HepG2 (cell line): ENCODE measurements around the gene RPLP1. TPM values are rescaled to one million over a fixed set of nuclear protein-coding genes. Genes with fewer than 3 reads are reported as not detected.

Experiments used
- ATAC-seq: fragments of 200-7000 bp; cut with Tn5 transposase; 3 replicates; pipeline ENCODE4 v1.9.1; 2020; ENCODE audit warnings: mild to moderate bottlenecking, moderate library complexity
- BruUV-seq: library from RNA; stranded (reverse); fragments of 400-500 nt; replicated peaks from 2 replicates; lab custom pipeline; 2021; lab: Mats Ljungman, UMichigan
- CTCF ChIA-PET: fragments of 300-600 bp; formaldehyde crosslinking; extraction: SDS; loops from one replicate; lab custom pipeline; 2021; ENCODE audit warnings: low total read pairs, inconsistent platforms, low intra/inter-chr PET ratio; lab: Yijun Ruan, JAX
- POLR2A ChIA-PET: fragments of 350-600 bp; sonication (Branson Sonifier 250); formaldehyde crosslinking; loops from one replicate; lab custom pipeline; 2020; ENCODE audit warnings: antibody characterized with exemption, inconsistent platforms; lab: Yijun Ruan, JAX
- DNase-seq: peaks from one replicate; pipeline ENCODE4 v3.0.0-alpha.2; 2015; ENCODE audit warnings: low spot score
- FAIRE-seq: peaks from 3 replicates; lab custom pipeline; 2011; peaks lifted over from hg19 to GRCh38; lab: Jason Lieb, UNC
- H2AFZ ChIP-seq: one replicate; pipeline ENCODE4 v1.6.1; 2011; ENCODE audit warnings: low read length, inconsistent platforms
- H3K27ac ChIP-seq: fragments of 300-600 bp; 3 replicates; pipeline ENCODE4 v1.8.0; 2011; ENCODE audit warnings: mixed run types, mild to moderate bottlenecking, mixed read lengths, low read length, inconsistent platforms; ENCODE audit not compliant: insufficient read depth; ENCODE audit errors: extremely low read length
- H3K27me3 ChIP-seq, 2 experiments: fragments of 200-600 bp in 1 of 2; 2 replicates in 1 of 2; 3 replicates in 1 of 2; pipeline versions ENCODE4 v1.6.0 to v1.8.0; 2011; ENCODE audit warnings: low read length in 2 of 2, mild to moderate bottlenecking in 2 of 2, moderate library complexity in 2 of 2, inconsistent platforms in 1 of 2; ENCODE audit not compliant: insufficient read depth in 2 of 2, control insufficient read depth in 1 of 2
- H3K36me3 ChIP-seq, 2 experiments: fragments of 200-600 bp in 1 of 2; replicated peaks in 1 of 2; 2 replicates in 1 of 2; 3 replicates in 1 of 2; pipeline versions ENCODE4 v1.5.1 to v1.8.0; 2011; ENCODE audit warnings: low read length in 2 of 2, inconsistent platforms in 1 of 2; ENCODE audit not compliant: insufficient read depth in 2 of 2, control insufficient read depth in 1 of 2
- H3K4me1 ChIP-seq: 2 replicates; pipeline ENCODE4 v1.5.1; 2012; ENCODE audit warnings: low read length, inconsistent platforms; ENCODE audit not compliant: insufficient read depth
- H3K4me2 ChIP-seq: 2 replicates; pipeline ENCODE4 v1.6.0; 2011; ENCODE audit warnings: low read depth, low read length, inconsistent platforms
- H3K4me3 ChIP-seq, 3 experiments: fragments of 200-600 bp in 1 of 3; sonication (generic), shearing (Covaris generic) in 1 of 3; replicated peaks in 1 of 3; 2 replicates each; pipeline ENCODE4 v1.5.1; 2011 to 2016; ENCODE audit warnings: low read length in 3 of 3, inconsistent platforms in 2 of 3, low read depth in 2 of 3, mild to moderate bottlenecking in 2 of 3, control low read depth in 1 of 3, mixed read lengths in 1 of 3; ENCODE audit not compliant: insufficient read depth in 1 of 3
- H3K79me2 ChIP-seq: one replicate; pipeline ENCODE4 v1.6.1; 2011; ENCODE audit warnings: low read length, inconsistent platforms; ENCODE audit not compliant: insufficient read depth
- H3K9ac ChIP-seq: 2 replicates; pipeline ENCODE4 v1.6.0; 2011; ENCODE audit warnings: mild to moderate bottlenecking, low read depth, low read length, inconsistent platforms; ENCODE audit not compliant: insufficient read depth
- H3K9me3 ChIP-seq: 2 replicates; pipeline ENCODE4 v1.5.1; 2012; ENCODE audit warnings: mild to moderate bottlenecking, low read length
- H4K20me1 ChIP-seq: 2 replicates; pipeline ENCODE4 v1.6.0; 2011; ENCODE audit warnings: inconsistent platforms, mild to moderate bottlenecking, low read length, moderate library complexity; ENCODE audit not compliant: insufficient read depth
- ARID5B ChIP-seq: IDR thresholded peaks from 2 replicates; pipeline ENCODE4 v1.4.0; 2020; ENCODE audit warnings: mild to moderate bottlenecking, missing genetic modification reagents
- FIP1L1 ChIP-seq: fragments of 200-400 bp; formaldehyde crosslinking; IDR thresholded peaks from 2 replicates; pipeline ENCODE4 v1.6.1; 2018; ENCODE audit warnings: low read depth, mild to moderate bottlenecking, low read length, moderate library complexity, borderline replicate concordance; ENCODE audit not compliant: insufficient read depth
- FOXM1 ChIP-seq: sonication (generic); formaldehyde crosslinking; IDR thresholded peaks from 2 replicates; pipeline ENCODE4 v1.5.0; 2020; ENCODE audit warnings: missing genetic modification reagents
- HNRNPL ChIP-seq: fragments of 200-400 bp; formaldehyde crosslinking; IDR thresholded peaks from 2 replicates; pipeline ENCODE4 v1.6.1; 2017; ENCODE audit warnings: mild to moderate bottlenecking, low read depth, low read length
- KLF16 ChIP-seq, 2 experiments: sonication (generic) in 1 of 2; formaldehyde crosslinking in 1 of 2; IDR thresholded peaks; 2 replicates each; pipeline versions ENCODE4 v1.6.1 to v1.8.0; 2016 to 2023; ENCODE audit warnings: missing genetic modification reagents in 2 of 2, missing compliant biosample characterization in 1 of 2
- NBN ChIP-seq: fragments of 450-650 bp; conservative IDR thresholded peaks from 2 replicates; pipeline ENCODE4 v1.6.1; 2017
- NCOA5 ChIP-seq: sonication (generic); formaldehyde crosslinking; IDR thresholded peaks from 2 replicates; pipeline ENCODE4 v1.4.0; 2020; ENCODE audit warnings: missing genetic modification reagents
- PCBP1 ChIP-seq: fragments of 200-400 bp; formaldehyde crosslinking; IDR thresholded peaks from 2 replicates; pipeline ENCODE4 v1.6.1; 2017; ENCODE audit warnings: mild to moderate bottlenecking, low read depth, low read length, borderline replicate concordance
- PHB2 ChIP-seq: fragments of 450-650 bp; IDR thresholded peaks from 2 replicates; pipeline ENCODE4 v1.6.1; 2018; ENCODE audit not compliant: partially characterized antibody
- PPARG ChIP-seq: conservative IDR thresholded peaks from 2 replicates; pipeline ENCODE4 v1.6.1; 2016; ENCODE audit warnings: missing biosample characterization, missing genetic modification reagents
- SRSF1 ChIP-seq: fragments of 200-400 bp; formaldehyde crosslinking; optimal IDR thresholded peaks from 2 replicates; pipeline ENCODE3; 2017; ENCODE audit warnings: mild to moderate bottlenecking, low read depth, low read length, moderate library complexity
- TBL1XR1 ChIP-seq: fragments of 150-350 bp; IDR thresholded peaks from 2 replicates; pipeline ENCODE4 v1.6.1; 2014; ENCODE audit warnings: borderline replicate concordance, low read length; ENCODE audit not compliant: partially characterized antibody
- TBX3 ChIP-seq: fragments of 450-650 bp; IDR thresholded peaks from 2 replicates; pipeline ENCODE4 v1.6.1; 2017; ENCODE audit warnings: antibody characterized with exemption, mild to moderate bottlenecking, inconsistent platforms, borderline replicate concordance
- U2AF1 ChIP-seq: fragments of 200-400 bp; formaldehyde crosslinking; optimal IDR thresholded peaks from 2 replicates; pipeline ENCODE3; 2017; ENCODE audit warnings: mild to moderate bottlenecking, low read depth, low read length
- ZNF362 ChIP-seq: sonication (generic); formaldehyde crosslinking; IDR thresholded peaks from 2 replicates; pipeline ENCODE4 v1.4.0; 2020; ENCODE audit warnings: missing genetic modification reagents, mild to moderate bottlenecking, borderline replicate concordance
- ZXDC ChIP-seq: sonication (generic); formaldehyde crosslinking; IDR thresholded peaks from 2 replicates; pipeline ENCODE4 v1.5.0; 2020; ENCODE audit warnings: mild to moderate bottlenecking, missing genetic modification reagents
- WGBS: methylation state at CpG from one replicate; pipeline ENCODE4 v1.1.6; 2017; ENCODE audit warnings: low lambda C conversion rate; 5-methylcytosine and 5-hydroxymethylcytosine counted together
- in situ Hi-C: cut with HindIII; loops from 2 replicates; pipeline ENCODE4 v1.10.0; 2017; ENCODE audit warnings: low pct_unique_long_range_greater_than_20kb; ENCODE audit not compliant: extremely low pct_ligation_motif_present
- intact Hi-C: fragments of 100-400 bp; cut with micrococcal nuclease; formaldehyde crosslinking; loops from one replicate; pipeline ENCODE4 v1.10.0; 2022; ENCODE audit not compliant: unreplicated experiment
- polyA plus RNA-seq, 8 experiments: library from polyadenylated mRNA; depleted of rRNA in 3 of 8; stranded (reverse) in 7 of 8; unstranded in 1 of 8; fragments of >200 nt; fragmentation: Illumina TruSeq in 4 of 8; extraction: Trizol in 4 of 8; gene quantifications; 2 replicates each; pipeline versions ENCODE4 v1.2.1 to v1.2.3, GENCODE V29; 2011 to 2016; ENCODE audit warnings: low read depth in 4 of 8, missing spikeins in 1 of 8, mixed read lengths in 1 of 8; ENCODE audit not compliant: insufficient read depth in 1 of 8
- total RNA-seq, 5 experiments: library from RNA; depleted of rRNA; stranded (reverse); fragments of >200 nt; fragmentation: Illumina TruSeq; extraction: Trizol; gene quantifications; 2 replicates each; pipeline ENCODE4 v1.2.3, GENCODE V29; 2016; ENCODE audit warnings: low read depth in 1 of 5

The RPLP1 gene
- total and polyA plus RNA-seq, 2 of the 13 experiments (the other 11 are each of a cell fraction or from before 2014, with no cell fraction given) = 817 to 929 TPM

GRCh38 chr15:69462030-69462492 is 9.4 kb downstream of the RPLP1 start:
- Histone ChIP-seq H3K9me3 (no peaks in the 10 kb centered on the region), H3K79me2 (no peaks in the 10 kb centered on the region), H3K36me3 (no peaks in the 10 kb centered on the region; a peak in 1 of 5 replicates), H3K27me3 (no peaks in the 10 kb centered on the region; a peak in 1 of 5 replicates), H3K4me3 (peak overlapping the region; percentile 32 to 79 (median 54); a peak in 5 of 6 replicates), H3K4me1 (peaks cover 32% of the 10 kb centered on the region), H3K27ac (peak overlapping the region; percentile 86), H2AFZ (no peak overlapping the region), H3K9ac (peak overlapping the region; percentile 66), H3K4me2 (peak overlapping the region; percentile 97), H4K20me1 (no peaks in the 10 kb centered on the region)
- FAIRE-seq = no peak
- intact Hi-C loops (loop anchor here (2.0 to 5.0 kb wide), 2 partner anchors 47 to 130 kb away; partner anchors contain the start of gene KIF23), in situ Hi-C loops (loop anchor here (25.0 kb wide), 2 partner anchors 625 to 650 kb away; partner anchors contain the start of genes ANP32A and TLE3)
- ChIA-PET CTCF (interaction anchor here (0.5 kb wide), 1 partner anchor 130 kb away, joined by 3 read pairs; no protein-coding TSS in a partner anchor), POLR2A (interaction anchor here (0.8 to 4.0 kb wide), 6 partner anchors 9 to 643 kb away, joined by 3 to 149 read pairs (median 4); partner anchors contain the start of genes GLCE, KIF23 and RPLP1)
- DNase-seq = no peak
- ATAC-seq = peak; percentile 10
- BruUV-seq = TSS peak; percentile 82
- 48% methylated on average over 17 of the region's 23 CpGs for WGBS
- TF ChIP-seq HNRNPL (0 out of 2 replicates have a peak, but pooled peaks have one; percentile 22), FIP1L1 (no peak), PHB2 (no peak), PPARG (CRISPR knock-in tag) (no peak), FOXM1 (CRISPR knock-in tag) (no peak), KLF16 (CRISPR knock-in tag; IDR thresholded peaks at IDR 0.05) (no peak), ARID5B (CRISPR knock-in tag) (no peak), SRSF1 (peak; percentile 51), NCOA5 (CRISPR knock-in tag) (no peak), PCBP1 (no peak), ZXDC (peak; percentile 46; the same call in 1 of the 2 replicates), ZNF362 (CRISPR knock-in tag) (peak; percentile 37; the same call in 1 of the 2 replicates), U2AF1 (no peak), TBL1XR1 (no peak), TBX3 (no peak), NBN (no peak)
